Astrocyte (in vitro differentiated cells and primary cell): Measurements from ENCODE around the gene HS6ST2. TPM values are rescaled to one million over a fixed set of nuclear protein-coding genes. Genes with fewer than 3 reads are reported as not detected.

Experiments used
- DNase-seq: peaks from one replicate; pipeline ENCODE4 v3.0.0-alpha.2; 2010; ENCODE audit warnings: low read depth
- FAIRE-seq: peaks from 2 replicates; lab custom pipeline; 2011; peaks lifted over from hg19 to GRCh38; lab: Jason Lieb, UNC
- H2AFZ ChIP-seq: 2 replicates; pipeline ENCODE4 v1.6.0; 2012; ENCODE audit warnings: low read depth, low read length, inconsistent platforms
- H3K27ac ChIP-seq: 2 replicates; pipeline ENCODE4 v1.5.1; 2011; ENCODE audit warnings: low read depth, low read length, inconsistent platforms
- H3K27me3 ChIP-seq: 2 replicates; pipeline ENCODE4 v1.6.0; 2011; ENCODE audit warnings: low read length, inconsistent platforms; ENCODE audit not compliant: insufficient read depth
- H3K36me3 ChIP-seq: 2 replicates; pipeline ENCODE4 v1.5.1; 2011; ENCODE audit warnings: low read length, inconsistent platforms; ENCODE audit not compliant: insufficient read depth
- H3K4me1 ChIP-seq: 2 replicates; pipeline ENCODE4 v1.5.1; 2011; ENCODE audit warnings: low read length, inconsistent platforms; ENCODE audit not compliant: insufficient read depth
- H3K4me2 ChIP-seq: 2 replicates; pipeline ENCODE4 v1.6.0; 2012; ENCODE audit warnings: low read length, inconsistent platforms
- H3K4me3 ChIP-seq: 2 replicates; pipeline ENCODE4 v1.5.1; 2011; ENCODE audit warnings: low read depth, mild to moderate bottlenecking, low read length, inconsistent platforms; ENCODE audit not compliant: insufficient read depth
- H3K79me2 ChIP-seq: 2 replicates; pipeline ENCODE4 v1.6.0; 2012; ENCODE audit warnings: mild to moderate bottlenecking, low read length, inconsistent platforms; ENCODE audit not compliant: insufficient read depth
- H3K9ac ChIP-seq: 2 replicates; pipeline ENCODE4 v1.6.0; 2012; ENCODE audit warnings: mild to moderate bottlenecking, low read length, inconsistent platforms
- H3K9me3 ChIP-seq: 2 replicates; pipeline ENCODE4 v1.5.1; 2012; ENCODE audit warnings: low read depth, mild to moderate bottlenecking, low read length, inconsistent platforms; ENCODE audit not compliant: insufficient read depth
- H4K20me1 ChIP-seq: 2 replicates; pipeline ENCODE4 v1.6.0; 2012; ENCODE audit warnings: low read length, inconsistent platforms; ENCODE audit not compliant: insufficient read depth
- H3K27ac Mint-ChIP-seq: one replicate; pipeline ENCODE4 v1.8.0; 2021; ENCODE audit warnings: mild to moderate bottlenecking, mixed read lengths; ENCODE audit not compliant: unreplicated experiment
- H3K27me3 Mint-ChIP-seq: one replicate; pipeline ENCODE4 v1.8.0; 2021; ENCODE audit warnings: low read depth, mixed read lengths; ENCODE audit not compliant: unreplicated experiment
- H3K36me3 Mint-ChIP-seq: one replicate; pipeline ENCODE4 v1.8.0; 2021; ENCODE audit warnings: low read depth, mixed read lengths; ENCODE audit not compliant: unreplicated experiment
- H3K4me1 Mint-ChIP-seq: one replicate; pipeline ENCODE4 v1.8.0; 2021; ENCODE audit warnings: low read depth, mixed read lengths; ENCODE audit not compliant: unreplicated experiment
- H3K4me3 Mint-ChIP-seq: one replicate; pipeline ENCODE4 v1.8.0; 2021; ENCODE audit warnings: mild to moderate bottlenecking, moderate library complexity, mixed read lengths; ENCODE audit not compliant: unreplicated experiment
- H3K9me3 Mint-ChIP-seq: one replicate; pipeline ENCODE4 v1.8.0; 2021; ENCODE audit warnings: mild to moderate bottlenecking, mixed read lengths; ENCODE audit not compliant: unreplicated experiment
- EZH2 ChIP-seq: IDR thresholded peaks from 2 replicates; pipeline ENCODE4 v1.6.1; 2012; ENCODE audit warnings: mild to moderate bottlenecking, low read length, inconsistent platforms; ENCODE audit not compliant: insufficient read depth
- total RNA-seq: library from RNA; stranded (reverse); gene quantifications from 2 replicates; pipeline ENCODE4 v1.2.1, GENCODE V29; 2021
- TF ChIP-seq, protein P1 (sequence below): IDR thresholded peaks from 2 replicates; pipeline ENCODE4 v1.5.1; 2011; ENCODE audit warnings: low read depth, mild to moderate bottlenecking, inconsistent platforms, low read length, moderate library complexity; ENCODE audit not compliant: insufficient read depth

The HS6ST2 gene
- total RNA-seq, 1 donor from 2014 or later: 12.9 TPM

DNA sequence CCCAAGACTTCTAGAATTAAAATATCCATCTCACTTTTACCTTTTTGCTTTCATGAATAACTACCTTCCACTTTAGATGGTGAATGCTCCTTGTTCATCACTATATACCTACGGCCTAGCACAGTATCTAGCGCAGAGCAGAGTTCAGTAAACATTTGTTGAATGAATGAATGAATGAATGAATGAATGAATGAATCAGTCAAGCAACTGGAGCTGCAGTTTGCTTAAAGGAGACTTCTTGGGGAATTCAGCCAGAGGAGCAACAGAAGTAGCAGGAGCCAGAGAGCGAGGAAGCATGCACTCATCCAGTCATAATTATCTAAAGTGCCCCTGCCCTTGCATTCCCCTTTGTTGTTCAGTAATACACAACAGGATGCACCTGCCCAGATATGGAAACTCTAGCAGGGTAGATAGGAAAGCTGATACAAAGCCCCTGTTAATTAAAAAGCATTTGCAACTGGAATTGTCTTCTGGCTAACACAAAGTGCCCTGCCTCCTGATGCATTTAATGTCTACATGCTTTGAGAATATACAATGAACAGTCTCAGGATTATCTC is 366.6 kb downstream of the HS6ST2 start:
- FAIRE-seq (peak; percentile 93), DNase-seq (no peak)
- no peaks in the 10 kb centered on the region for H3K9me3 Mint-ChIP-seq
- Histone ChIP-seq H3K4me2 (no peak overlapping the region), H3K36me3 (no peaks in the 10 kb centered on the region), H3K4me1 (no peaks in the 10 kb centered on the region), H3K27me3 (no peaks in the 10 kb centered on the region), H3K4me3 (no peak overlapping the region), H4K20me1 (no peaks in the 10 kb centered on the region), H3K79me2 (no peaks in the 10 kb centered on the region), H3K9me3 (no peaks in the 10 kb centered on the region), H2AFZ (no peak overlapping the region), H3K27ac (no peak overlapping the region), H3K9ac (no peak overlapping the region)
- H3K4me1 Mint-ChIP-seq: no peaks in the 10 kb centered on the region
- no peak overlapping the region for H3K27ac Mint-ChIP-seq
- H3K36me3 Mint-ChIP-seq: no peaks in the 10 kb centered on the region
- H3K27me3 Mint-ChIP-seq: peaks cover 2% of the 10 kb centered on the region
- no peak overlapping the region for H3K4me3 Mint-ChIP-seq
- TF ChIP-seq, protein P1, sequence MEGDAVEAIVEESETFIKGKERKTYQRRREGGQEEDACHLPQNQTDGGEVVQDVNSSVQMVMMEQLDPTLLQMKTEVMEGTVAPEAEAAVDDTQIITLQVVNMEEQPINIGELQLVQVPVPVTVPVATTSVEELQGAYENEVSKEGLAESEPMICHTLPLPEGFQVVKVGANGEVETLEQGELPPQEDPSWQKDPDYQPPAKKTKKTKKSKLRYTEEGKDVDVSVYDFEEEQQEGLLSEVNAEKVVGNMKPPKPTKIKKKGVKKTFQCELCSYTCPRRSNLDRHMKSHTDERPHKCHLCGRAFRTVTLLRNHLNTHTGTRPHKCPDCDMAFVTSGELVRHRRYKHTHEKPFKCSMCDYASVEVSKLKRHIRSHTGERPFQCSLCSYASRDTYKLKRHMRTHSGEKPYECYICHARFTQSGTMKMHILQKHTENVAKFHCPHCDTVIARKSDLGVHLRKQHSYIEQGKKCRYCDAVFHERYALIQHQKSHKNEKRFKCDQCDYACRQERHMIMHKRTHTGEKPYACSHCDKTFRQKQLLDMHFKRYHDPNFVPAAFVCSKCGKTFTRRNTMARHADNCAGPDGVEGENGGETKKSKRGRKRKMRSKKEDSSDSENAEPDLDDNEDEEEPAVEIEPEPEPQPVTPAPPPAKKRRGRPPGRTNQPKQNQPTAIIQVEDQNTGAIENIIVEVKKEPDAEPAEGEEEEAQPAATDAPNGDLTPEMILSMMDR: no peak
- TF ChIP-seq EZH2: no peak

DNA sequence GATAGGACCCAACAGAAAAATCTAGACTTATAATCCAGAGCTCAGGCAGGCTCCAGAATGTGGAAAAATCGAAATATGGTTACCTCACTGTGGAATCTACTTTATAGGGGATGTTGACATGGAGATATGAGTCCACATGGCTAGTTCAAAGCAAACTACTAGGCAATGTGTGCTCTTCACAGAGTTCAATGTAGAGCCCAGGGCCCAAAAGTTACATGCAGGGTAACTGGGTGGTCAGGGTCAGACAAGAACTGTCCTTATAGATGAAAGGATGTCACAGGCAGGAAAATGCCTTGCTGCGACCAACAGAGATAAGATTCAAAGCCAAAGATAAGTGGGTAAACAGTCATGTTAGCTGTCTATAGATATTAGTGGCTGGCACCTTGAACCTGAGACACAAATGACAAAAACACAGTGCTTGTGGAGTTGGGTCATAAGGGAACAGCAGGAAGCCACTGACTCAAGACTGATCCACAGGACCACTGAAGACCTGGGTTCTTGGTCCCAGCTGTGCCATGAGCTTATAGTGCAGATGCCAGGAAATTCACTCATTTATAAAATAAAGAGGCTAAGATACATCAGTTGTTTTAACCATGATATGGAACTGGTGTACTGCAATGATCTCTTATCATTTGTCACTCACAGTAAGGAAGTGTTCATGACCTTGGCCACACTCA is 367.9 kb downstream of the HS6ST2 start:
- Mint-ChIP-seq H3K27me3 (peaks cover 2% of the 10 kb centered on the region), H3K27ac (no peak overlapping the region), H3K36me3 (no peaks in the 10 kb centered on the region), H3K9me3 (no peaks in the 10 kb centered on the region), H3K4me3 (no peak overlapping the region), H3K4me1 (no peaks in the 10 kb centered on the region)
- no peaks in the 10 kb centered on the region for H3K4me1 ChIP-seq
- no peak overlapping the region for H3K9ac ChIP-seq
- H3K36me3 ChIP-seq: no peaks in the 10 kb centered on the region
- no peak overlapping the region for H2AFZ ChIP-seq
- FAIRE-seq (no peak), DNase-seq (no peak)
- no peaks in the 10 kb centered on the region for H4K20me1 ChIP-seq
- H3K4me3 ChIP-seq: no peak overlapping the region
- no peaks in the 10 kb centered on the region for H3K27me3 ChIP-seq
- no peaks in the 10 kb centered on the region for H3K79me2 ChIP-seq
- H3K4me2 ChIP-seq: no peak overlapping the region
- H3K9me3 ChIP-seq: no peaks in the 10 kb centered on the region
- no peak for TF ChIP-seq EZH2
- TF ChIP-seq, protein P1: no peak
- no peak overlapping the region for H3K27ac ChIP-seq

DNA sequence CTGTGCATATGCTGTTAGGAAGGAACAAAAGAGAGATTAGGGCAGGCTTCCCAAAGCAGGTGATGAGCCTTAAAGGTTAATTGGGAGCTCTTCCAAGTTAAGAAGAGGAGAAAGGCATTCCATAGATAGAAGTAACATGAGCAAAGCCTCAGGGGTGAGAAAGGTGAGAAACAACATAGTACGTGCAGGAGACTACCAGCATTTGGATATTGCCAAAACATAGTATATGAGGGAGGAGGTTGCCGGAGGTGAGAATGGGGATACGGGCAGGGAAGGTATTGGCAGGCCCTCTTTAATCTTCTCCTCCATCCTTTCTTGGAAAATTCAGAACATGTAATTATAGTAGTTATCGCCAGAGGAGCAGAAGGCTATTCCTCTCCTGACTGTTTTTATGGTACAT is 373.5 kb downstream of the HS6ST2 start:
- no peaks in the 10 kb centered on the region for H4K20me1 ChIP-seq
- no peak overlapping the region for H3K27ac Mint-ChIP-seq
- H3K9ac ChIP-seq: no peak overlapping the region
- H3K4me2 ChIP-seq: no peak overlapping the region
- no peaks in the 10 kb centered on the region for H3K36me3 Mint-ChIP-seq
- FAIRE-seq: no peak
- no peaks in the 10 kb centered on the region for H3K79me2 ChIP-seq
- no peaks in the 10 kb centered on the region for H3K36me3 ChIP-seq
- no peaks in the 10 kb centered on the region for H3K9me3 Mint-ChIP-seq
- H3K9me3 ChIP-seq: no peaks in the 10 kb centered on the region
- no peaks in the 10 kb centered on the region for H3K4me1 ChIP-seq
- no peaks in the 10 kb centered on the region for H3K27me3 Mint-ChIP-seq
- H3K4me3 ChIP-seq: no peak overlapping the region
- no peak overlapping the region for H3K4me3 Mint-ChIP-seq
- H3K27me3 ChIP-seq: no peaks in the 10 kb centered on the region
- DNase-seq: no peak
- no peak overlapping the region for H3K27ac ChIP-seq
- no peak for TF ChIP-seq EZH2
- TF ChIP-seq, protein P1: no peak
- no peak overlapping the region for H2AFZ ChIP-seq
- H3K4me1 Mint-ChIP-seq: no peaks in the 10 kb centered on the region
